GM21447 (cell line): ENCODE data around the gene COX10.
"Not testable (repeated sequence)": the region's sequence is repeated elsewhere in the genome, so short reads cannot be mapped to it uniquely, and the experiment has no call there.

Experiments used
- ATAC-seq: cut with Tn5 transposase; IDR thresholded peaks from one replicate; pipeline ENCODE4 v1.9.1; 2021; ENCODE audit not compliant: unreplicated experiment

Gene COX10

DNA sequence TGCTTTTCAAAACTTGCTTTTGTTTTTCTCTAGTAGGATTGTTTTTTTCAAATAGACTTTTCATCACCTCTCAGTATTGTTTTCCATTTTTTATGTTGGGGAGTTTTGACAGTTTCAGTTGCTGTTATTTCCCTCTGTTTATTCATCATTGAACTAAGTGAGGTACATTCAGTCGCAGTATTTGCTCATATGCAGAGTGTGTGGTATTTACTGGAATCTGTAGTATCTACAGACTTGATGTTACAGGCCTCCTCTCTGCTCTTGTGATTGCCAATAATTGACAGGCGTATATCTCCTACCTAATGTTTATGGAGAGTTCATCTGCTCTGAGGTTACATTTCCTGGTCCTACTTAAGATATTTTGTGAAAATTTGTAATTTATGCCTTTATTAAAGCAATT is 49.6 kb downstream of the COX10 start:
- ATAC-seq, result peak; percentile 64

DNA sequence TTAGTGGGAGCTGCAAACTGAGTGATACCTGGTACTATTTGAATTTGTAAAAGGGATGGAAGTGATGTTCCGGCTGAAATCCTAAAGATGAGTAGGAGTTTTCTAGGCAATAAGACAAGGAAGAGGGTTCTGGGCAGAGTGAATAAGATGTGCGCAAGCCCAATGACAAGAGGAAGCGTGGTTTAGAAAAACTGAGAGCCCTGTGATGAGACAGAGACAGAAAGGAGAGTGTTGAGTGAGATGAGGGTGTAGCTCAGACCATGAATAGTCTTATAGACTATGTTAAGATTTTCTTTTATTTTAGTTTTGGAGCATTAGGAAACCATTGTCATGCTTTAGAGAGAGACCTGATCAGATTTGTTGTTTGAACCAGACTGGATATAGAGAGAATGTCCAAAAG is 50.2 kb downstream of the COX10 start:
- ATAC-seq, result no peak

DNA sequence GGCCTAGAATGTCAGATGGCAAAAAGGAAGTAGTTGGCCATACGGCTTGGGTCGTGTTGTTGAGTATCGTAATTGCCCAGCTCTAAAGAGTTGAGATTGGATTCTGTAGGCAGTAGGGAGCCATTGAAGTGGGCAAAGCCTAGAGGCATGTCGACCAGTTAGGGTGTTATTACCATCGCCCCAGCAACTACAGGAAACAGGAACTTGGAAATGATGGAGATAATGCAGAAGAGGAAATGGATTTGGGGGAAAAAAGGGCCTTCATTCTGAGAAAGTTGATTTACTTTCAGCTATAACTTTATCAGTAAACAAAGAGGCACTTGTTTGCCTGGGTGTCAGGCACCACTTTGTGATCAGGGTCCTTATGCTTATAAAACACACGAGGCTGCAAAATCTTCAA is 52.6 kb downstream of the COX10 start:
- no peak for ATAC-seq

DNA sequence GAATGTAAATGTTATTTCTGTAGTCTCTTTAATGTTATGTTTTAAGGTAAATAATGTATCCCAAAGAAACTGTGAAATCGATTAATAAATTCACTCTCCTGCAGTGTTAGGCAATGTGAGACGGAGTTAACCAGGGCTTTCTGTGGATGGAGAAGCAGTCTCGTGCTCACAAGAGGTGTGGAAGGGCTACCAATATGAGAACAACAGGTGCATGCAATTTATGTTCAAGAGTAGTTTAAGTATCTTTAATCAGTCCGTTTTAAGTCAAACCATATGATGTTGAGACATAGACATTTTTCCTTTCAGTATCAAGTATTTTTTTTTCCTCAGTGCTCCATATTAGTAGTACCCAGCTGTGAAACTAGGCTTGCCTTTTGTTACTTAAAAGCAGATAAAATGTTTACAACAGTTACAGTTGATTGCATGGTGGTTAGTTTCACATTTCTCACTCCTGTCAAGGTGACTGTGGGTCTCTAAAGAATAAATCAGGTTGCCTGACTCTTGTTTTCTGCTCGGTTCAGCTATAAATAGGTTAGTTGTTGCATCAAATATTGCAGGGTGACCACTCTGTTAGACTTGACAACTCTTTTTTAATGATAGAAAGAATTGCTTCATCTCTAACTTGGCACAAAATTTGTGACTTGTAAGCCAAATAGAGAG is 54.4 kb downstream of the COX10 start:
- ATAC-seq, result no peak

DNA sequence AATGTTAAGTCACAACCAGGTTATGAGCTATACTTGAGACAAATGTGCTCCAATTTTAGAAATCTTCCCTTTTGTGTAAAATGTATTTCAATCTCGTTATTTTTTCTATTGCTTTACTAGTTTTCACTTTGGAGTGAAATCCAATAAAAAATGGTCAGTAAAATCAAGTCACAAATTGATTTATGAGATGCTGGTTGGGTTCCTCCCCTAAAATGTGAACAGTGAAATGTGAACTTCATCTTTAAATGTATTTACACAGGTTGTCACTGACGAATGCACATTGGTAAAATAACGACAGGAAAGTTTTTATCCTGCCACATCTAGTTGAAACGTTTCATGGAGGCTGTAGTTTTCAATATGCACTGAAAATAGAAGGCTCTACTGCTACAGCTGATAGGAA is 55.5 kb downstream of the COX10 start:
- no peak for ATAC-seq

DNA sequence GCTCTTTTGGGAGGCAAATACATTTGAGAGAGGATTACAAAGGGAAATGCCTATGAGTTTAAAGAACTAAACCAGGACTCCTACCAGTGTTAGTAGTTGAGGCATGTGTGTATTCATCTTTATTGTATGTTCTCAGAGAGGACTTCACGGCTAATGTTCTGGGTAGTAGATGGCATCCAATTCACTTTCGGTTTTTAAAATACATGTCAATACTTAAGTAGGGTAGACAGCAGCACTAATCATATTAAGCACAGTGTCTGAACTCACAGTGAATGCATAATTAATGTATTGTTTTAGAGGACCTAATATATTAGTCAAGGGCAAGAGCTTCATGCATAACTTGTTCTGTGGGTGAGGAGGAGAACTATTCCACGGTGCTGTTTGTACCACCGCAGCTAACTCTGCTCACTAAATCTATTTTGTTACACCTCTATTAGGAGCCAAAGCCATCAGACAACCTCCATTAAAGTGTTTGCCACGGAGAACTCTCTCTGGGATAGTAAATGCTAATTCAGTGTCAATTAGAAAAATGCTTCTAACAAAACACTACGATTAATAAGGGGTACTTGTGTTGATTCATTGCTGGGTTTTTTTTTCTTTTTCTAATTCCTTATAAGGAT is 56.3 kb downstream of the COX10 start:
- no peak for ATAC-seq

DNA sequence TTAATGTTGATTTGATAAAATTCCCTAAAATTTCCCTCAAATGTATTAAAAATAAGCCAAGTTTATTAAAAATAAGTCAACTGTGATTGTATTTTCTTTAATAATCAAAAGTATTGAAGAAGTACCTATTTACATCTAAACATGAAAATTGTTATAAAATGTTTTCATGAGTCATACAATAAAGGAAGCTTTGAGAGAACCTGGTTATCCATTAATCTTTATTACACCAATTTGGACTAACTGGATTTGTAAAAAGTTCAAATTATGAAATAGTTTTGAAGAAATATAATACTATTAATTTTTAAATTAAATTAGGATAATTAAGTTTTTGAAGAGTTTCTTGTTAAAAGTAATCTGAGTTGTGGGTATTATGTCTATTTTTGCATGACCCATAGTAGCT is 63.8 kb downstream of the COX10 start:
- ATAC-seq, result no peak

DNA sequence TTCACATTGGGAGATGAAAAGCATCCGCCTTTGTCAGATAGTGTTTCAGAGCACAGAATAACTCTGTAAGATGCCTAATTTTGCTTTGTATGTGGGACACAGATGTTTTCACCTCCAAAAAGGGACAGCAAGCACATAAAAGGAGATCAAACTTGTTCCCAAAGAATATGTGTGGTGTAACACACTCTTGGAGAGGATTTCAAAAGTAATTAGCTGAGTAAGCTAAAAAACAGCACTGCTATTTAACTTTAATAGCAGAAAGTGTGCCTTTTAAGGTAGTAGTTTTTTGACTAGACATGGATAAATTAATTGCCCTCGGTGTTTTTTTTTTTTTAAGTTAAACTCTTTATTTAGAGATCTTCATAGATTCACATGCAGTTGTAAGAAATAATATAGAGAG is 65.2 kb downstream of the COX10 start:
- no peak for ATAC-seq

DNA sequence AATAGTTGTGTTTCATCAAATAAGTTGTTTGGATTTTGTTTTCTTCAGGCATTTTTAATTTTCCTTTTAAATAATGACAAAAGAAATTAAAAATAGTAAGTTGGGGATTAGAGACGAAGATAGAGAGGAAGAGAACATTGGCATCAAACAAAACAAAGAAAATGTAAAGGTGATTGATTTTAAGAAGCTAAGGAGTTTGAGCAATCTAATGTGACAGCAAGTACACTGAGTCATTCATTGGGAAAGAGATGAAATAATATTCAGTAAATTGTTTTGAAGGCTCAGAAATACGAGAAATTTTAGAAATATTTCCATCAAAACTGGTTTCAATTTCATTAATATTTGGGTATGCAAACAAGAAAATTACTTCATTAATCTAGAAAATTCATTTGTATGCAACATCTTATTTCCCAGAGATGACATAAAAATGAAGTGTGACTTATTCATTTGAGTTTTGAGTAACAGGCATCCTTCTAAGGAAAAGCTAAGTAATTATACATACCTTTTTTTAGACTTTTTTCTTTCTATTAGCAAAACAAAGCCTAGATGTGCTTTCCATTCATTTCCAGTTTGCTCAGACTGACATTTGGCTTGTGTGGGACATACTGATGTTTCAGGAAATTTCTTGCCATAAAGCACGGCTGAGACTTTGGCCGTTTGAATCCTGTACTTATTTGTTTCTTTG is 66.7 kb downstream of the COX10 start:
- ATAC-seq, result no peak

DNA sequence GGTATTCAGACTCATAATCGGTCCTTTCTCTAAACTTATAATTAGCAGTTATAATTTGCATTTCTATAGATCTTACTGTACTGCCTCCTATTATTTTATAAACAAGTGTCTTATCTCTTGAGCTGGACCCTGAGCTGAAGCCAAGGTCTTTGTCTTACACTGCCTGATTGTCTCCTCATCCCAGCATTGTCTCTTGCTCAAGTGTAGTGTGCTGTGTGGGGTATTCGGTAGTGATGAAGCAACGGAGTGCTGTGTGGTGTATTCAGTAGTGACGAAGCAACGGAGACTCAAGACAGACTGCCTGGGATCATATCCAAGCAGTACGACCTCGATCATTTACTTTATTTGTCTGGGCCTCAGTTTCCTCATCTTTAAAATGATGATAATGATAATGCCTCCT is 69.3 kb downstream of the COX10 start:
- no peak for ATAC-seq

DNA sequence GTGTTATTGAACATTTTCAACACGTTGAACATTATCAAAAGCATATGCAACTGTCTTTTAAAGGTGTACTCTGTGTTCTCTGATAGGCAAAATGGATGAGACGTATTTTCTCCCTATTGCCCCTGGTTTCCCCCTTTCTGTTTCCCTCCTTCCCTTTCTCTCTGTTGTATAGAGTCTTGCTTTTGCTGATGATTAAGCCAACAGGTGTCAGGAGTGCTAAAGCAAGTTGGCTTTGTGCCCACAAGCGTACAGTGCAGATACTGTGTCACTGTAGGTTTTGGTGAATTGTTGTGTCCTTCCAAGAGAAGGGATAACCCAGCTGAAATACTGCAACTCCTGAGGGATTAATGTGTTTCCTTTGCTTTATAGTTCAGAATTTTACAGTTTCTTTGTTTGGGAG is 74.4 kb downstream of the COX10 start:
- no peak for ATAC-seq

DNA sequence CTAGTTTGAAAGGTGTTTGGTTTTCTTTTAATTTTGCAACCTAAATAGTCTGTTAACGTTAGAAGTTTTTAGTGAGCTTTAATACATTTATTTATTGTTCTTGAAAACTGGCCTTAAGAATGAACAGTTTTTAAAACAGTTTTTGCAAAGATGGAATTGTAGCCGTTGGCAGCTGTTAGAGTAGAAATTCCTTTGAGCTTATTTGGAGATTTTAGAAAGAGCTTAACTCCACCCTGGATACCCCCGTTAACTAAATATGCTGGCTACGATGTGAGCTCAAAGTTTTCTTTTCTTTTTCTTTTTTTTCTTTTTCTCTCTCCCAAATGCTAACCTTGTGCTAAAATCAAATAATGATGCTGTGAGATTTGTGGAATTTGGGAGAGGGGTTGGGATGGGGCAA is 75.2 kb downstream of the COX10 start:
- ATAC-seq, result no peak

DNA sequence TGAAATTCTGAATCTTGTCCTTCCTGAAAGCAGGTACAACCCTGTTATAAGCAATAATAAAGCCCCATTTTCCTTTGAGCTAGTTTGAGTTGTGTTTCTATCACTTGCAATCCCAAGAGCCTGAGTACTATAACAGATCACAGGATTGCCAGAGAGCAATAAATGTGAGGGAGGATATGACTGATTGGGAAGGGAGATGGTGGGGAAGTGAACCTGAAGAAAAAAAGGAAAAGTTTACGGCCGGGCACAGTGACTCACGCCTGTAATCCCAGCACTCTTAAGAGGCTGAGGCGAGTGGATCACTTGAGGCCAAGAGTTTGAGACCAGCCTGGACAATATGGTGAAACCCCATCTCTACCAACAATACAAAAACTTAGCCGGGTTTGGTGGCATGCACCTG is 80.4 kb downstream of the COX10 start:
- no peak for ATAC-seq

DNA sequence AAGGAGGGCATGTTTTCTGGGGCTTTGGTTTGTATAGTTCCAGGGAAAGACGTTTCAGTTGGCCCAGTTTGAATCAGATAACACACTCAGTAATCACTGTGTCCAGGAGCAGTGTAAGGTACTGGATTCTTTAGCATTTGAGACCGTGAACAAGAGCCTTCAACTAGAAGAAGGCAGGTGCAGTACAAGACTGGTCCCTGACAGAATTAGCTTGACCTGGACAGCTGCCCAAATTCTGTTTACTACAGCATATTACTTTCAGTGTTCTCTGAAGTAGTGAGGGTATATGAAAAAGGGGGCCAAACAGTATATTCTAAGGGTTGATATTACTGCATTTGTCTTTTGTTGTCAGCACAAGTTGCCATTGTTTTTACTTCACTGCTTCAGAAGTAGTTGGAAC is 81.3 kb downstream of the COX10 start:
- no peak for ATAC-seq

DNA sequence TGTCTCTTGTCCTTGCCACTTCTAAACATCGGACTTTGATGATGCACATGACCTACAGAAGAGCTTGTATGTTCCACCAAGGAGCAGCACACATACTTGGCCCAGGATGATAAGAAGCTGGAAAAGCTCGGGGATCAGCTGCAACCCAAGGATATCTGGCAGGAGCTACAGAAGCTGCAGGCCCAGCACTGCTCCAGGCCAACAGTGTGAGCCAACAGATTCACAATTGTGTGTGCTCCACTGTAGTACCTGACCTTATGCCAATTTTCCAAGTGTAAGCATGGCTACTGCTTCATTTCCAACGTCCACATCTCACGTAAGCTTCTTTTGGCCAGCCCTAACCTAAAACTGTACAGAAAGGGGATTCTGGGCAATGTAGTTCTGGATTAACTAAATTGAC is 83.4 kb downstream of the COX10 start:
- no peak for ATAC-seq

DNA sequence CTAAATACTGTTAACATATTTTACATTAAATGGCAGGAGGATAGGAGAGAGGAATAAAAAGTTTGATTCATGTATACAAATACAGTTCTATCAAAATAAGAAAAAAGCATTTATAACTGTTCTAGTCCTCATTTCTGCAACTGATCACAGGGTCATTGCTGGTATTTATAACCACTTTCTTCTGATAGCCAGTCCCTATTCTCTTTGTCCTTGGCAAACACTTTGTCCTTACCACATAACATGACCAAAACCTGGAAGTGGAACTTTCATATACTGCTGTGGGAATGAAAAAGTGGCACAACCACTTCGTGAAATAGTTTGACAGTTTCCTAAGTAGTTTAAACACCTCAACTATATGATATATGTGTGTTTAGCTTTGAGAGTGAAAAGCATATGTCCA is 84.1 kb downstream of the COX10 start:
- no peak for ATAC-seq

DNA sequence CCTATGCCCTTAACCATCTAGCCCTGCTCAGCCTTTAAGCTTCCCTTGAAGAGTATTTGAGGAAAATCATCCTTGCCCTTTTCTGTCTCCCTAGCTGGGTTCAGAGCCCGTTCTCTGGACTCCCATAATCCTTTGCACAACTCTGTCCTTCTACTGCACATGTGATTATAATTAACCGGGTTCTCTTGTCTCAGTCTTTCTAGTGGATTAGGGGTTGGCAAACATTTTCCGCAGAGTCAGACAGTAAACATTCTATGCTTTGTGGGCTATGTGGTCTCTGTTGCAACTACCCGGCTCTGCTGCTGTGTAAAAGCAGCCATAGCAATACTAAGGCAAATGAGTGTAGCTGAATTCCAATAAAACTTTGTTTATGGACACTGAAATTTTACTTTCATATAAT is 87.4 kb downstream of the COX10 start:
- ATAC-seq, result no peak

DNA sequence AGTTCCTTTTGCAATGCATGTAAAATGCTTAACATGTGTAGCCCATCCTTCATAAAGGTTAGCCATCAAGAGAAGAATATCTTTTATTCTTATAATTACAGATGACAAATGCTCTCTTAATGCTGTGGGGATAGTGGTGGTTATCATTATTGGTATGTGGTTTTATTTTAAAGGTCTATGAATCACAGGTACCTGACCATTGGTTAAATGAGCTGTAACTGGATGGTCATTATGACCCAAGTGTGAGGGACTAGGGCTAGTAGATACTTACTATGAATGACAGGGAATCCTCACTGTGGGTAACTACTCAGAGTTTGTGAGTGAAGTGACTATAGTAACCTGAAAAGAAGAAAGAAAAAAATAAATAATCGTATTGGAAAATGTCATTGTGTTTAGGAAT is 88.5 kb downstream of the COX10 start:
- no peak for ATAC-seq

DNA sequence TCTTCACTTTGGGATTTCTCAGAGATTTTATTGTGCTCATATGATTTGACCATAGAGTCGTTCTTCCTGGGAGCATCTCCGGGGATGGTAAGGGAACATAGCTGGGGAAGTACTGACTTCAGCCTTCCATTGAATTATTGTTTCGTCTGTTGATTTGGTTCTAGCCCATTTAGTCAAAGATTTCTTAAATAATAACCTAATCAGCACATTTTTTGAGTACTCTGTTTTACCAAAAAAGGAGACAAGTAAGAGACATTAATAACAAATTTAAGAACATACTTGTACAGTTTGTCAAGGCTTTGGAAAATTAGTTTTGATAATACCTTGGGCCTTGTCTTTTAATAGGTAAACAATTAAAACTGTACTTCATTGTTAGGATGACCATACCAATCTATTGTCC is 89.4 kb downstream of the COX10 start:
- no peak for ATAC-seq

DNA sequence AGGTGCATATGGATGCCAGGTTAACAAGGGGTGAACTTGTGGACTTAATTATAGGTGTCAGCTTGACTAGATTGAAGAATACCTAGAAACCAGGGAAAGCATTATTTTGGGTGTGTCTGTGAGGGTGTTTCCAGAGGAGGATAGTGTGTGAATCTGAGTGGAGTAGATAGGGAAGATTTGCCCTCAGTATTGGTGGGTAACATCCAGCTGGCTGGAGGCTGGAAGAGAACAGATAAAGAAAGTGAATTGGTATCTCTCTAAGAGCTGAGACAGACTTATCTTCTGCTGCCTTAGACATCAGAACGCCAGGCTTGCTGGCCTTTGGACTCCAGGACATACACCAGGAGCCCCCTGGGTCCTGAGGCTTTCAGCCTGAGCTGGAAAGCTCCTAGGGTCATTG is 92.1 kb downstream of the COX10 start:
- ATAC-seq, result no peak

DNA sequence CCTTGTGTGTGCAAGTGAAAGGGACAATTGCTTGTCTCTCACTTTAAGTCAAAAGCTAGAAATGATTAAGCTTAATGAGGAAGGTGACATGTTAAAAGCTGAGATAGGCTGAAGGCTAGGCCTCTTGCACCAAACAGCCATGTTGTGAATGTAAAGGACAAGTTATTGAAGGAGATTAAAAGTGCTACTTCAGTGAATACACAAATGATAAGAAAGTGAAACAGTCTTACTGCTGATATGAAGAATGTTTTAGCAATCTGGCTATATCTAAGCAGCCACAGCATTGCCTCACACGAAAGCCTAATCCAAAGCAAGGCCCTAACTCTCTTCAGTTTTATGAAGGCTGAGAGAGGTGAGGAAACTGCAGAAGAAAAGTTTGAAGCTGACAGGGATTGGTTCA is 96.3 kb downstream of the COX10 start:
- ATAC-seq, result no peak

DNA sequence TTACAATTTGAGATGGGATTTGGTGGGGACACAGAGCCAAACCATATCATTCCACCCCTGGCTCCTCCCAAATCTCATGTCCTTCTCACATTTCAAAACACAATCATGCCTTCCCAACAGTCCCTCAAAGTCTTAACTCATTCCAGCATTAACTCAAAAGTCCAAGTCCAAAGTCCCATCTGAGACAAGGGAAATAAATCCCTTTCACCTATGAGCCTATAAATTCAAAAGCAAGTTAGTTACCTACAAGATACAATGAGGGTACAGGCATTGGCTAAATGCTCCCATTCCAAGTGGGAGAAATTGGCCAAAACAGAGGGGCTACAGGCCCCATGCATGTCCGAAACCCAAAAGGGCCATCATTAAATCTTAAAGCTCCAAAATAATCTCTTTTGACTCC is 98.5 kb downstream of the COX10 start:
- not testable (repeated sequence) for ATAC-seq

DNA sequence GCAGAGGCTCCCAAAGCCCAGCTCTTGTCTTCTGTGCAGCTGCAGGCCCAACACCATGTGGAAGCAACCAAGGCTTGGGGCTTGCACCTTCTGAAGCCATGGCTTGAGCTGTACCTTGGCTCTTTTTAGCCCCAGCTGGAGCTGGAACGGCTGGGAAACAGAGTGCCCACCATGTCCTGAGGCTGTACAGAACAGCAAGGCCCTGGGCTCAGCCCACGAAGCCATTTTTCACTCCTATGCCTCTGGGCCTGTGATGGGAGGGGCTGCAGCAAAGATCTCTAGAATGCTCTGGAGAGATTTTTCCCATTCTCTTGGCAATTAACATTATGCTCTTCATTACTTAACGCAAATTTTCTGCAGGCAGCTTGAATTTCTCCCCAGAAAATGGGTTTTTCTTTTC is 99.3 kb downstream of the COX10 start:
- ATAC-seq, result no peak
